Measurements from ENCODE around the gene WDR45B. TPM values are rescaled to one million over a fixed set of nuclear protein-coding genes. Genes with fewer than 3 reads are reported as not detected.

The WDR45B gene
- total RNA-seq, 1 experiment from 2014 or later: 96.5 TPM

GRCh38 chr17:82608816-82609215, 39.4 kb downstream of the WDR45B start (continued):
- TF ChIP-seq, protein P1, sequence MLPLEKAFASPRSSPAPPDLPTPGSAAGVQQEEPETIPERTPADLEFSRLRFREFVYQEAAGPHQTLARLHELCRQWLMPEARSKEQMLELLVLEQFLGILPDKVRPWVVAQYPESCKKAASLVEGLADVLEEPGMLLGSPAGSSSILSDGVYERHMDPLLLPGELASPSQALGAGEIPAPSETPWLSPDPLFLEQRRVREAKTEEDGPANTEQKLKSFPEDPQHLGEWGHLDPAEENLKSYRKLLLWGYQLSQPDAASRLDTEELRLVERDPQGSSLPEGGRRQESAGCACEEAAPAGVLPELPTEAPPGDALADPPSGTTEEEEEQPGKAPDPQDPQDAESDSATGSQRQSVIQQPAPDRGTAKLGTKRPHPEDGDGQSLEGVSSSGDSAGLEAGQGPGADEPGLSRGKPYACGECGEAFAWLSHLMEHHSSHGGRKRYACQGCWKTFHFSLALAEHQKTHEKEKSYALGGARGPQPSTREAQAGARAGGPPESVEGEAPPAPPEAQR (CRISPR knock-in tag; IDR thresholded peaks at IDR 0.05): no peak
- TF ChIP-seq ZNF671 (CRISPR knock-in tag; IDR thresholded peaks at IDR 0.05) (no peak), FOXJ3 (CRISPR knock-in tag; IDR thresholded peaks at IDR 0.05; ENCODE audit: borderline replicate concordance) (no peak), MAX (CRISPR knock-in tag; IDR thresholded peaks at IDR 0.05) (no peak)
- TF ChIP-seq, protein P2, sequence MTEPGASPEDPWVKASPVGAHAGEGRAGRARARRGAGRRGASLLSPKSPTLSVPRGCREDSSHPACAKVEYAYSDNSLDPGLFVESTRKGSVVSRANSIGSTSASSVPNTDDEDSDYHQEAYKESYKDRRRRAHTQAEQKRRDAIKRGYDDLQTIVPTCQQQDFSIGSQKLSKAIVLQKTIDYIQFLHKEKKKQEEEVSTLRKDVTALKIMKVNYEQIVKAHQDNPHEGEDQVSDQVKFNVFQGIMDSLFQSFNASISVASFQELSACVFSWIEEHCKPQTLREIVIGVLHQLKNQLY (CRISPR knock-in tag; IDR thresholded peaks at IDR 0.05): no peak

DNA sequence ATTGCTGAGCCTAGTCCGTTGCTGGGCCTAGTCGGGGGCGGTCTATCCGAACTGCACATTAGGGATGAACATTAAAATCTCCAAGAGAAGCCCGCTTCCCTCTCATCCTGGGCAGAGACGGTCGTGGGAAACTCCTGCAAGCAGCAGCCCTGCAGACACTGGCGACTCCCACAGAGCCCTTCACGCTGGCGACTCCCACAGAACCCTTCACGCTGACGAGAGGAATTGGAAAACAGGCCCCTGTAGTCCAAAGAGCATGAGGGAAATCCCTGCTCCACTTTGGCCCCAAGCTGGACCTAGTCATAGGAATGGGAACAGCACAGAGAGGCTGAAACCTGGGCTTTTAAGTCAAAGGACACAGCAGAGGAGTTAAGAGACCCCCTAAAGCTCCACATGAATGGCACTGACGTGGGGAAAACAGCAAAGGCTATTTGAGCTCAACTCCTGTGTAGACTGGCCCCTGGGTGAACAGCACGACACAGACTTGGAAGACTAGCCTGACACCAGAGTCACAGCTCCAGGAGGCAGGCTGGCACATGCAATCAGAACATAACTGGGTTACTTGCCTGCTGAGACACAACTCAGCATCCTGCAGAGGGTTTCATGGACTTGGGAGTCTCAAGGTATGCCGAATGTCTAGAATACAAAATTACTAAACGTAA, 42.2 kb downstream of the WDR45B start:
- H3K4me3 Mint-ChIP-seq: no peak overlapping the region
- peaks cover 67% of the 10 kb centered on the region for H3K36me3 Mint-ChIP-seq
- peak overlapping the region; percentile 9; the same call in 1 of the 2 replicates for H3K27ac Mint-ChIP-seq

DNA sequence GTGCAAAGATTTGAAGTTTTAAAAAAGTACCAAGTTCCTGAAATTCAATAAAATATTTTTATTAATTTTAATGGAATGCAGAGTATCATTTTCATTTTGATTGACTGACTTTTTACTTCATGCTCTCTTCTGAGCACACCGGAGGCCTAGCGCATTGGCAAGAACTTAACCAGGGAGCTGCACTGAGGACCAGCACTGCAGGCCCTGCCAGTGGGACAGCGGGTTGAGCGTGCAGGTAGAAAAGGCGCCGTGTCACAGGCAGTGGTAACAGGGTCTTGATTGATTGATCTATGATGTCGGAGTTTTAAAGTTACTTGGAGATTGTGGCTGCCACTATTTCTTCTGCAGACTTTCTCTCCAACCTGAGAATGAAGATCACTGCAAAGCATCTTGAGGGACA, 43.7 kb downstream of the WDR45B start:
- Mint-ChIP-seq H3K27me3 (ENCODE audit: low read depth) (no peaks in the 10 kb centered on the region), H3K9me3 (no peaks in the 10 kb centered on the region), H3K4me1 (peaks cover 15% of the 10 kb centered on the region), H3K36me3 (peaks cover 65% of the 10 kb centered on the region), H3K27ac (peak overlapping the region; percentile 74; the same call in 1 of the 2 replicates), H3K4me3 (no peak overlapping the region)
- CTCF ChIA-PET: no interaction called here
- no peak for DNase-seq (ENCODE audit: low spot score)
- no peak for ATAC-seq
- POLR2A ChIA-PET: no interaction called here
- no peak for TF ChIP-seq ZNF219 (CRISPR knock-in tag; IDR thresholded peaks at IDR 0.05; ENCODE audit: borderline replicate concordance)
- no peak for TF ChIP-seq CREM (CRISPR knock-in tag; IDR thresholded peaks at IDR 0.05)
- no peak for TF ChIP-seq ZNF396 (CRISPR knock-in tag; IDR thresholded peaks at IDR 0.05; ENCODE audit: borderline replicate concordance)
- no peak for TF ChIP-seq NFYB (CRISPR knock-in tag; conservative IDR thresholded peaks at IDR 0.05; ENCODE audit: low read depth)
- TF ChIP-seq, protein P3, sequence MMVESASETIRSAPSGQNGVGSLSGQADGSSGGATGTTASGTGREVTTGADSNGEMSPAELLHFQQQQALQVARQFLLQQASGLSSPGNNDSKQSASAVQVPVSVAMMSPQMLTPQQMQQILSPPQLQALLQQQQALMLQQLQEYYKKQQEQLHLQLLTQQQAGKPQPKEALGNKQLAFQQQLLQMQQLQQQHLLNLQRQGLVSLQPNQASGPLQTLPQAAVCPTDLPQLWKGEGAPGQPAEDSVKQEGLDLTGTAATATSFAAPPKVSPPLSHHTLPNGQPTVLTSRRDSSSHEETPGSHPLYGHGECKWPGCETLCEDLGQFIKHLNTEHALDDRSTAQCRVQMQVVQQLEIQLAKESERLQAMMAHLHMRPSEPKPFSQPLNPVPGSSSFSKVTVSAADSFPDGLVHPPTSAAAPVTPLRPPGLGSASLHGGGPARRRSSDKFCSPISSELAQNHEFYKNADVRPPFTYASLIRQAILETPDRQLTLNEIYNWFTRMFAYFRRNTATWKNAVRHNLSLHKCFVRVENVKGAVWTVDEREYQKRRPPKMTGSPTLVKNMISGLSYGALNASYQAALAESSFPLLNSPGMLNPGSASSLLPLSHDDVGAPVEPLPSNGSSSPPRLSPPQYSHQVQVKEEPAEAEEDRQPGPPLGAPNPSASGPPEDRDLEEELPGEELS (CRISPR knock-in tag; IDR thresholded peaks at IDR 0.05): no peak
- no peak for TF ChIP-seq ATF1 (CRISPR knock-in tag; IDR thresholded peaks at IDR 0.05)
- TF ChIP-seq PRRX2 (CRISPR knock-in tag; IDR thresholded peaks at IDR 0.05): no peak
- no peak for TF ChIP-seq GTF2I (CRISPR knock-in tag; conservative IDR thresholded peaks at IDR 0.05)
- no peak for TF ChIP-seq SP1 (CRISPR knock-in tag; conservative IDR thresholded peaks at IDR 0.05)
- TF ChIP-seq MAX (CRISPR knock-in tag; IDR thresholded peaks at IDR 0.05): no peak

More for the DNA sequence above, 42.2 kb downstream of the WDR45B start:
- POLR2A ChIA-PET: no interaction called here
- no peak; the same call in none of the 2 replicates for ATAC-seq
- no peak for DNase-seq (ENCODE audit: low spot score)
- Mint-ChIP-seq H3K27me3 (ENCODE audit: low read depth) (no peaks in the 10 kb centered on the region), H3K9me3 (no peaks in the 10 kb centered on the region), H3K4me1 (peaks cover 15% of the 10 kb centered on the region)
- CTCF ChIA-PET: interaction anchor here (0.7 kb wide), 1 partner anchor 125 kb away, joined by 3 read pairs; no protein-coding TSS in a partner anchor
- TF ChIP-seq HMGA2 (CRISPR knock-in tag; IDR thresholded peaks at IDR 0.05) (no peak), NR3C1 (CRISPR knock-in tag; conservative IDR thresholded peaks at IDR 0.05; ENCODE audit: low read depth) (no peak), PRDM15 (CRISPR knock-in tag; IDR thresholded peaks at IDR 0.05) (no peak), FOXJ3 (CRISPR knock-in tag; IDR thresholded peaks at IDR 0.05; ENCODE audit: borderline replicate concordance) (no peak)
- TF ChIP-seq, protein P4, sequence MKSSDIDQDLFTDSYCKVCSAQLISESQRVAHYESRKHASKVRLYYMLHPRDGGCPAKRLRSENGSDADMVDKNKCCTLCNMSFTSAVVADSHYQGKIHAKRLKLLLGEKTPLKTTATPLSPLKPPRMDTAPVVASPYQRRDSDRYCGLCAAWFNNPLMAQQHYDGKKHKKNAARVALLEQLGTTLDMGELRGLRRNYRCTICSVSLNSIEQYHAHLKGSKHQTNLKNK (CRISPR knock-in tag; IDR thresholded peaks at IDR 0.05): no peak
